ENCODE data around the gene TBC1D14. TPM values are rescaled to one million over a fixed set of nuclear protein-coding genes. Genes with fewer than 3 reads are reported as not detected.

Gene TBC1D14
- total RNA-seq, 1 donor: 46.0 TPM

GRCh38 chr4:7034262-7035081 is 124.8 kb downstream of the TBC1D14 start:
- DNase-seq (ENCODE audit: low read depth in 2 of 3, low spot score in 2 of 3): no peak

- DNase-seq (ENCODE audit: low read depth in 2 of 3, low spot score in 2 of 3): no peak
Observed at GRCh38 chr4:7037425-7037824, 127.8 kb downstream of the TBC1D14 start.

- DNase-seq (ENCODE audit: low read depth in 2 of 3, low spot score in 2 of 3): no peak
Observed at GRCh38 chr4:7040765-7041164, 131.1 kb downstream of the TBC1D14 start.

GRCh38 chr4:7041246-7041645 is 131.6 kb downstream of the TBC1D14 start:
- DNase-seq (ENCODE audit: low read depth in 2 of 3, low spot score in 2 of 3): no peak

- DNase-seq (ENCODE audit: low read depth in 2 of 3, low spot score in 2 of 3): peak in 1 of 3 donors; percentile 10
Observed at GRCh38 chr4:7041801-7042502, 132.3 kb downstream of the TBC1D14 start.

GRCh38 chr4:7042503-7043283 is 133.1 kb downstream of the TBC1D14 start:
- peak; percentile 88 to 94 (median 91) for DNase-seq (ENCODE audit: low read depth in 2 of 3, low spot score in 2 of 3)

- peak; percentile 30 to 40 (median 36) for DNase-seq (ENCODE audit: low read depth in 2 of 3, low spot score in 2 of 3)
Observed at GRCh38 chr4:7043284-7044136, 133.9 kb downstream of the TBC1D14 start, which contains the start of gene TADA2B. TADA2B (plus strand) TSS chr4:7043372; CDS start chr4:7043580, 208 bp downstream.

GRCh38 chr4:7044137-7044930 is 134.7 kb downstream of the TBC1D14 start:
- no peak for DNase-seq (ENCODE audit: low read depth in 2 of 3, low spot score in 2 of 3)

GRCh38 chr4:7045553-7045952 is 135.9 kb downstream of the TBC1D14 start:
- no peak for DNase-seq (ENCODE audit: low read depth in 2 of 3, low spot score in 2 of 3)

GRCh38 chr4:7045961-7046921 is 136.6 kb downstream of the TBC1D14 start:
- DNase-seq (ENCODE audit: low read depth in 2 of 3, low spot score in 2 of 3): no peak

GRCh38 chr4:7046971-7047370 is 137.3 kb downstream of the TBC1D14 start:
- no peak for DNase-seq (ENCODE audit: low read depth in 2 of 3, low spot score in 2 of 3)

GRCh38 chr4:7048642-7049041 is 139.0 kb downstream of the TBC1D14 start:
- no peak for DNase-seq (ENCODE audit: low read depth in 2 of 3, low spot score in 2 of 3)

- no peak for DNase-seq (ENCODE audit: low read depth in 2 of 3, low spot score in 2 of 3)
Observed at GRCh38 chr4:7049295-7049694, 139.7 kb downstream of the TBC1D14 start.

- no peak for DNase-seq (ENCODE audit: low read depth in 2 of 3, low spot score in 2 of 3)
Observed at GRCh38 chr4:7049739-7050138, 140.1 kb downstream of the TBC1D14 start.

- DNase-seq (ENCODE audit: low read depth in 2 of 3, low spot score in 2 of 3): no peak
Observed at GRCh38 chr4:7050481-7051143, 141.0 kb downstream of the TBC1D14 start.

- no peak for DNase-seq (ENCODE audit: low read depth in 2 of 3, low spot score in 2 of 3)
Observed at GRCh38 chr4:7051144-7051495, 141.5 kb downstream of the TBC1D14 start.

GRCh38 chr4:7051905-7052304 is 142.3 kb downstream of the TBC1D14 start:
- no peak for DNase-seq (ENCODE audit: low read depth in 2 of 3, low spot score in 2 of 3)

GRCh38 chr4:7052313-7052712 is 142.7 kb downstream of the TBC1D14 start:
- no peak for DNase-seq (ENCODE audit: low read depth in 2 of 3, low spot score in 2 of 3)
